NCI-H2029 (cell line): ENCODE measurements around the gene MUCL3.
"Not testable (repeated sequence)": the region's sequence is repeated elsewhere in the genome, so short reads cannot be mapped to it uniquely, and the experiment has no call there.

Experiments used
- DNase-seq: peaks from one replicate; lab custom pipeline; 2025; lab: John Stamatoyannopoulos, UW

Gene MUCL3

GRCh38 chr6:30940361-30940986, at the start of gene MUCL3:
Gene MUCL3 (plus strand): TSS chr6:30940973. CDS start chr6:30941000, 27 bp downstream.
- DNase-seq = no peak

DNA sequence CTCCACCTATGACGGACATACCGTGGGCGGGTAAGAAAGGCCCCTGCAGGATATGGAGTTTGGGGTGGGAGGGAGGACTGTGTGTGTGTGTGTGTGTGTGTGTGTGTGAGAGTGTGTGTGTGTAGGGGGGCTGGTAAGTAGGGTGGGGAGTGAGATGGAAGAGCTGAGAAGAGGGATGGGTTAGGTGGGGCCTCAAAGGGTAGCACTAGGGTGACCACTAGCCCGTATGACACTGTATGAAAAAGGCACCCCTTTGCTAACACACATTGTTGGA, 49.4 kb upstream of the MUCL3 start:
- no peak for DNase-seq

DNA sequence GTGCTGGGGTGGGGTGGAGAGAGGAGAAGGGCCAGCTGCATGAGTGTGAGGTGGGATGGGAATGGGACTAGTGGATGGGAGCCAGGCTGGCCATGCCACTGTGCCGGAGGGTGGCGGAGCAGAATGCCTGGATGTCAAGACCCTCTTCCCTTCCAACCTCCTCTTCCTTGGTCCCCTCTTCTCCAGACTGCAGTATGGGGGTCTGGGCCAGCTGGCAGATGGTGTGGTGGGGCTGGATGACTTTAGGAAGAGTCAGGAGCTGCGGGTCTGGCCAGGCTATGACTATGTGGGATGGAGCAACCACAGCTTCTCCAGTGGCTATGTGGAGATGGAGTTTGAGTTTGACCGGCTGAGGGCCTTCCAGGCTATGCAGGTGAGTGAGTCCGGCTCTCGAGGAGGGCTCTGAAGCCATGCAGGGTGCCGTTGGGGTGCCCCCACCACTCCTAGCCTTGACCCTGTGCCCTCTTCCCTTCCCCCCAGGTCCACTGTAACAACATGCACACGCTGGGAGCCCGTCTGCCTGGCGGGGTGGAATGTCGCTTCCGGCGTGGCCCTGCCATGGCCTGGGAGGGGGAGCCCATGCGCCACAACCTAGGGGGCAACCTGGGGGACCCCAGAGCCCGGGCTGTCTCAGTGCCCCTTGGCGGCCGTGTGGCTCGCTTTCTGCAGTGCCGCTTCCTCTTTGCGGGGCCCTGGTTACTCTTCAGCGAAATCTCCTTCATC, 48.8 kb upstream of the MUCL3 start:
- DNase-seq = no peak

DNA sequence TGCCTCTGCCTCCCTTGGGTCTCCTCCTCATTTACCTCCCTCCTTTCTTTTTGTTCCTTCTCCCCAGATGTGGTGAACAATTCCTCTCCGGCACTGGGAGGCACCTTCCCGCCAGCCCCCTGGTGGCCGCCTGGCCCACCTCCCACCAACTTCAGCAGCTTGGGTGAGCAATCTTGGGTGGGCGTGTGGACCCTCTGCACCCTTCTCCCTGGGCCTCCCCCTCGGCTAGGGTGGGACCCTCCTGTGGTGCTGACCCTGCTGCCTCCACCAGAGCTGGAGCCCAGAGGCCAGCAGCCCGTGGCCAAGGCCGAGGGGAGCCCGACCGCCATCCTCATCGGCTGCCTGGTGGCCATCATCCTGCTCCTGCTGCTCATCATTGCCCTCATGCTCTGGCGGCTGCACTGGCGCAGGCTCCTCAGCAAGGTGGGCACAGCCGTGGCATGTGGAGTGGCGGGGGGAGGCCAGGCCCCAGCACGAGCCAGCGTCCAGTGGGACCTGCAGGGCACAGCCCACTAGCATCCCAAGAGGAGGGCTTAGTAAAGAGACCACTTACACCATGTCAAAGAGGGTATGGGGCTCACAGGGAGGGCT, 47.7 kb upstream of the MUCL3 start:
- DNase-seq = no peak

- no peak for DNase-seq
Measured at GRCh38 chr6:30893666-30894065, 47.1 kb upstream of the MUCL3 start.

DNA sequence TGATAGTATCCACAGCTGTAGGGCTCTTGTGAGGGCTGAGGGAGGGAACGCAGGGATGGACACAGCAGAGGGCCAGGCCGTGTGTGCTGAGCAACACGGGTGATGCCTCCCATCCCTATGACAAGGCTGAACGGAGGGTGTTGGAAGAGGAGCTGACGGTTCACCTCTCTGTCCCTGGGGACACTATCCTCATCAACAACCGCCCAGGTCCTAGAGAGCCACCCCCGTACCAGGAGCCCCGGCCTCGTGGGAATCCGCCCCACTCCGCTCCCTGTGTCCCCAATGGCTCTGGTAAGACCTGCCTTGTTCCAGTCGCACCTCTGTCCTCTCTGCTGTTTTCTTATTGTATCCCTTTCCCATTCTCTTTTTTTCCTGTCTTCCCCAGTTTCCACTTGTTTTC, 46.4 kb upstream of the MUCL3 start:
- no peak for DNase-seq

- DNase-seq = no peak
Measured at GRCh38 chr6:30894935-30895334, 45.8 kb upstream of the MUCL3 start.

DNA sequence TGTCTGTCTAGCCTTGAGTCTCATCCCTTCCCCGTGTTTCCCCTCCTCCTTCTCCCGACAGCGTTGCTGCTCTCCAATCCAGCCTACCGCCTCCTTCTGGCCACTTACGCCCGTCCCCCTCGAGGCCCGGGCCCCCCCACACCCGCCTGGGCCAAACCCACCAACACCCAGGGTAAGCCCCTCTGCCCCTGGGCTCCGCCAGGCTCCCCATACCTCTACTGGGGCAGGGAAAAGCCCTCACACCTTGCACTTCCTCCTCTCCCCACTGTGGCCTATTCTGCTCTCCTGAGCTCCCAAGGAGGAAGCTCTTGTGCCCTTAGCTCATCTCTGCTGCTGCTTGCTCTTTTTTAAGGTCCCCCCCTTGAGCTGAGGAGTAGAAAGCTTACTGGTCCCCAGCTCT, 45.4 kb upstream of the MUCL3 start:
- no peak for DNase-seq

- DNase-seq = no peak
Measured at GRCh38 chr6:30896541-30896940, 44.2 kb upstream of the MUCL3 start.

DNA sequence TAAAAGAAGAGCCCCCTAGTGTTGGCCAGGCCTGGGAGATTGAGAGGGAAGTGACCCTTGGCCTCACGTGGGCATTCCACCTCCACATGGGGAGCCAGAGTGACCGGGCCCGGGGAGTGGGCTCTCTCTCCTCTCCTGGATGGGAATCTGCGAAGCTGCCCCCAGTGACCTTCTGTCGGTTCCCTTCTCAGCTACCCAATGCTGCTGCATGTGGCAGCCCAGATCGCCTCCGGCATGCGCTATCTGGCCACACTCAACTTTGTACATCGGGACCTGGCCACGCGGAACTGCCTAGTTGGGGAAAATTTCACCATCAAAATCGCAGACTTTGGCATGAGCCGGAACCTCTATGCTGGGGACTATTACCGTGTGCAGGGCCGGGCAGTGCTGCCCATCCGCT, 42.9 kb upstream of the MUCL3 start:
- DNase-seq = no peak

DNA sequence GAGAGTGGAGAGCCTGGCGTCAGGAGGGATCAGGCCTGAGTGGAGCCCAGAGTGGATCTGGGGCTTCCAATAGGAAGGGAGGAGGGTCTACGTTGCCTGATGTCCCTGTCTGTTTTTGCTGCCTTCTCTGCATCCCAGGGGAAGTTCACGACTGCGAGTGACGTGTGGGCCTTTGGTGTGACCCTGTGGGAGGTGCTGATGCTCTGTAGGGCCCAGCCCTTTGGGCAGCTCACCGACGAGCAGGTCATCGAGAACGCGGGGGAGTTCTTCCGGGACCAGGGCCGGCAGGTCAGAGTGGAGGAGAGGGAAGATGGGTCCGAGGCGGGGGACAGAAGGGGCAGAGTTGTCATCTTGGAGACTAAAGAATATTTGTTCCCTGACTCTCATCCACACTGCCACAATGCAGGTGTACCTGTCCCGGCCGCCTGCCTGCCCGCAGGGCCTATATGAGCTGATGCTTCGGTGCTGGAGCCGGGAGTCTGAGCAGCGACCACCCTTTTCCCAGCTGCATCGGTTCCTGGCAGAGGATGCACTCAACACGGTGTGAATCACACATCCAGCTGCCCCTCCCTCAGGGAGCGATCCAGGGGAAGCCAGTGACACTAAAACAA, 41.9 kb upstream of the MUCL3 start:
- no peak for DNase-seq

GRCh38 chr6:30900863-30901417, 39.8 kb upstream of the MUCL3 start:
- no peak for DNase-seq

DNA sequence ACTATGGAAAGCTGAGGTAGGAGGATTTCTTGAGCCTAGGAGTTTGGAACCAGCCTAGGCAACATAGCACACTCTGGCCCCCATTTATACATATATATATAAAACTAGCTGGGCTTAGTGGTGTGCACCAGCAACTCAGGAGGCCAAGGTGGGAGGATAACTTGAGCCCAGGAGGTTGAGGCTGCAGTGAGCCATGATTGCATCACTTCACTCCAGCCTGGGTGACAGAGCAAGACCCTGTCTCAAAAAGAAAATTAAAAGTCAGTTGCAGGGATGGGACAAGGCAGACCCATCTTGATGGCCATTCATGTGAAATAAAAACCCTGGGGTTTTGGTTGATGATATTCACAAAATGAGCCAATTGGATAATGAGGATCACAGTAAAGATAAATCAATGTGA, 39.3 kb upstream of the MUCL3 start:
- DNase-seq = no peak

DNA sequence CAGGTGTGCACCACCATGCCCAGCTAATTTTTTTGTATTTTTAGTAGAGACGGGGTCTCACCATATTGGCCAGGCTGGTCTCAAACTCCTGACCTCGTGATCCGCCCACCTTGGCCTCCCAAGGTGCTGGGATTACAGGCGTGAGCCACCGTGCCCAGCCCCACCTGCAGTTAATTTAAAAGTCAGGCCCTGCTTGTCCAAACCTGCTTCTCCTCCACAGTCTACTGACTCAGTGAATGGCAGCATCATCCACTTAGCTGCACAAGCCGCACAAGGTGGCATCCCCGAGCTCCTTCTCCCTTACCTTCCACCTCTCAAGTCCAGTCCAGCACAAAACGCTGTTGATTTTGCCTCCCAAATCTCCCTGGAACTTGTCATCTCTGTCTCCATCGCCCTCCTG, 38.6 kb upstream of the MUCL3 start:
- DNase-seq = not testable (repeated sequence)

GRCh38 chr6:30902709-30903108, 38.1 kb upstream of the MUCL3 start:
- DNase-seq = no peak

- no peak for DNase-seq
Measured at GRCh38 chr6:30903236-30903635, 37.5 kb upstream of the MUCL3 start.

- not testable (repeated sequence) for DNase-seq
Measured at GRCh38 chr6:30907290-30907757, 33.4 kb upstream of the MUCL3 start.

DNA sequence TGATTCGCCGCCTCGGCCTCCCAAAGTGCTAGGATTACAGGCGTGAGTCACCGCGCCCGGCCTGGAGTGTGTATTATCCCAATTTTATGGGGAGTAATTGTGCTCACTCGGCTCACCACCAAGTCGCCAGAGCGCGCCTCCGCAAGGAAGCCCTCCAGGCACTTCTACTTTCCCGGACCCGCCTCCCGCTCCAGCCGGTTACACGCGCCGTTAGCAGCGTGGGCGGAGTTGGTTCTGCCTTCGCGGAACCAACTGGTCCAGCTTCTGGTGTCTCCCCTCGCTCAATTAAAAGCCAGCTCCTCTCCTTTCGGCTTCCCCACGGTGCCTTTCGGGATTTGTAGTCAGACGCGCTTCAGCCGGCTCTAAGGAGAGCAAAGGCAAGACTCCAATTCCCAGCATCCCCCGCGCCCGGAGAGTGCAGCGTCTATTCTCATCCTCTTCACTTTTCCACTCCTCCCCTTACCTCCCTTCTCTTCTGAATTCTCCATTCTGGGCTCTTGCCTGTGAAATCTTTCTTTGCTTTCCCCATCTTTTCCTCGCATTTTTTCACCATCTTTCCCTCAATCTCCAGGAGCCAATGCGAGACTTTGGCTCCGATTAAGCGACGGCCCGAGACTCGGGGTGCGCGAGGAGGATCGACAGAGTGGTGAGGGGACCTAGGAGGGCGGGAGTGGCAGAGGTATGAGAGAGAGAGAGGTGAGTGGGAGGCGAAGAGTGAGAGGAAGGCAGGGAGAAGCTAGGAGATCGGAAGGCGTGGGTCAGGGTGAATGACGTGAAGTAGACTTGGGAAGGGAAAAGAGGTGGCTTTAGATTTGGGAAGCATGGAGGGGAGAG, 32.8 kb upstream of the MUCL3 start, which contains the start of gene GTF2H4:
Gene GTF2H4 (plus strand): TSS at position 450 of the 834 bp plus-strand sequence.
- peak; percentile 99 for DNase-seq

DNA sequence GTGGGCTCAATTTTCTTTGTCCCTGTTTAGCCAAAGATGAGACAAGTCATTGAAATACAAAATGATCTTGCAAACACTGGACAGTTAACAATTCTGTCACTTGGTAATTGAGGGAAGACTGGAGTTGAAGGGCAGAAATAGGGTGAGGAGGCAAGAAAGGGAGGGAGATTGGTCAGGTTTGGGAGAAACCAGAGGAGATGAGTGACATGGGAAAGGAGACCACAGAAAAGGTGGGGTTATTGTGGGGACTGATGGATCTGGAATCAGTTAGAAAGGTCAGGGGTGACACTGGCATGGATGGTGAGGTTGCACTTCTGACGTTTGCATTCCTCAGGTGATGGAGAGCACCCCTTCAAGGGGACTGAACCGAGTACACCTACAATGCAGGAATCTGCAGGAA, 32.1 kb upstream of the MUCL3 start:
- DNase-seq = no peak

- not testable (repeated sequence) for DNase-seq
Measured at GRCh38 chr6:30910473-30910872, 30.3 kb upstream of the MUCL3 start.

GRCh38 chr6:30912746-30913520, 27.8 kb upstream of the MUCL3 start:
- DNase-seq = no peak
